ENCODE data around the gene RAB33B. TPM values are rescaled to one million over a fixed set of nuclear protein-coding genes. Genes with fewer than 3 reads are reported as not detected.
"Not testable (repeated sequence)": the region's sequence is repeated elsewhere in the genome, so short reads cannot be mapped to it uniquely, and the experiment has no call there.

RAB33B gene
- 4.1 and 5.7 TPM in 2 replicates for total RNA-seq (2014; rRNA removed; shearing (Covaris generic))

DNA sequence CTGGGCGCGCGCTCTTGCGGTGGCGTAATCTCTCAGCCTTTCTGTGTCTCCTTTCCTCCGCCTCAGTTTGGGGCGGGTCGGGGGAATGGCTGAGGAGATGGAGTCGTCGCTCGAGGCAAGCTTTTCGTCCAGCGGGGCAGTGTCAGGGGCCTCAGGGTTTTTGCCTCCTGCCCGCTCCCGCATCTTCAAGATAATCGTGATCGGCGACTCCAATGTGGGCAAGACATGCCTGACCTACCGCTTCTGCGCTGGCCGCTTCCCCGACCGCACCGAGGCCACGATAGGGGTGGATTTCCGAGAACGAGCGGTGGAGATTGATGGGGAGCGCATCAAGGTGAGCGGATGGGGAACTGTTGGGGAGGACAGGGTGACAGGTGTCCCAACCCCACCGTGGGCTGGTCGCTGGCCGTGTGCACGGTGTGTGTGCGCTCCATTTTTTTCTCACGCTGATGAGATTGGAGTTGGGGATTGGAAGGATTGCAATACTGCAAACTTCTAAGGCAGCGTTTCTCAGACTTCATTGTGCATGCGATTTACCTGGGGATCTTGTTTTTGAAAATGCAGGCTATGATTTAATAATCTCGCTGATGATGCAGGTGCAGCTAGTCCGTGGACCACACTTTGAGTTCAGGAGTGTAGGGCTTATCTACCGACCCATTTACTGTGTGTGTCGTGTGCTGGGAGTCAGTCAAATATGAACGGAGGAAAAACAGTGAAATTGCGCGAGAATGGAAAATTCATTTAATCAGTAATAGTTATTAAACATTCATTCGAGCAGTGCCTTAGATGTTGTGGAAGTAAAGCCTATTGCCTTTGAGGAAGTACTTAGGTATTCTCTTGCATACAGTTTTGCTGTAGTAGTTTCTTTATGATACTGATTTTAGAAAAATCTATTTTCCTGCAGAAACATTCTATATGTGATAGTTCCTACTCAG, at the start of gene RAB33B:
TSS of gene RAB33B (plus strand) at position 11 of the 935 bp plus-strand sequence. CDS start at position 86, 75 bp downstream.
- DNase-seq (ENCODE audit: low spot score), result peak; percentile 84

DNA sequence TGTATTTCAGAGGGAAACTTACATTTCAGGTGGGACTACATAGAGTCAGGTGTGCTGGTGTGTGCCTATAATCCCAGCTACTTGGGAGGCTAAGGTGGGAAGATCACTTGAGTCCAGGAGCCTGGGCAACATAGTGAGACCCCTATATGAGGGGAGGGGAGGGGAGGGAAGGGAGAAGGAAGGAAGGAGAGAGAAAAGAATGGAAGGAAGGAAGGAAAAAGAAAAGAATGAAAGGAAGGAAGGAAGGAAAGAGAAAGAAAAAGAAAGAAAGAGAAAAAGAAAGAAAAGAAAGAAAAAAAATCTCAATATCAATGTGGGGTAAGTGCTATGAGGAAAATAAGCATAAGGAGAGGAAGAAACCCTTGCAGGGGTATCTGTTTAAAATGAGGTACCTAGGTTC, 43.6 kb upstream of the RAB33B start:
- no peak for DNase-seq (ENCODE audit: low spot score)

DNA sequence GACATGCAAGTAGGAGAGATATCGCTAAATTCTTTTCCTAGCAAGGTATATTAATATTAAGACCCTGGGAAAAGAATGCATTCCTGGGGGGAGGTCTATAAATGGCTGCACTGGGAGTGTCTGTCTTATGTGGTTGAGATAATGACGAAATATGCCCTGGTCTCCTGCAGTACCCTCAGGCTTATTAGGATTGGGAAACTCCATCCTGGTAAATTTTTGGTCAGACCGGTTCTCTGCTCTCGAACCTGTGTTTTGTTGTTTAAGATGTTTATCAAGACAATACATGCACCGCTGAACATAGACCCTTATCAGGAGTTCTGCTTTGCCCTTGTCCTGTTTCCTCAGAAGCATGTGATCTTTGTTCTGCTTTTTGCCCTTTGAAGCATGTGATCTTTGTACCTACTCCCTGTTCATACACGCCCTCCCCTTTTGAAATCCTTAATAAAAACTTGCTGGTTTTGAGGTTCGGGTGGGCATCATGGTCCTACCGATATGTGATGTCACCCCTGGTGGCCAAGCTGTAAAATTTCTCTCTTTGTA, 39.2 kb upstream of the RAB33B start:
- DNase-seq (ENCODE audit: low spot score), result not testable (repeated sequence)

DNA sequence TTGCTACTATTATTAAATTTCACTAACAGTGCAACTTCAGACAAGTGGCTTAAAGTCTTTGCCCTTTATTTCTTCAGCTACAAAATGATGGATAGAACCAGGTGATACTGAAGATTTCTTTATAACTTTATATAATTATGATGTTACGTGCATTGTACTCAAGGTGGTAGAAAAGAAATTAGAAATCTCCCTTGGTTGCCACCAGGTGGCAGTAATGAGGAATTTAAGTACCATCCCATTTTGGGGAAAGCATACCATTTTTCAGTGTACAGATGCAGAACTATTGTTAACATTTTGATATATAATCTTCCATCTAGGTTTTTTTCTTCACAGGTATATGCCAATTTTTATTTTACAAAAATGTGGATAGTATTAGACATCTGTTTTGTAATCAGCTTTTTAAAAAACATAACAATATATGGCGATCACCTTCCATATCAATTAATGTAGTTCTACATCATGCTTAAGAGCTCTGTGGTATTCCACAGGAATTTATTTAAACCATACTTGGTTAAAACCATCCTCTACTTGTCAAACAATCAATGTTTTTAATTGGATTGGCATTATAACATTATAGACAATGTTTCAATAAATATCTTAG, 37.7 kb upstream of the RAB33B start:
- DNase-seq (ENCODE audit: low spot score), result peak; percentile 23

DNA sequence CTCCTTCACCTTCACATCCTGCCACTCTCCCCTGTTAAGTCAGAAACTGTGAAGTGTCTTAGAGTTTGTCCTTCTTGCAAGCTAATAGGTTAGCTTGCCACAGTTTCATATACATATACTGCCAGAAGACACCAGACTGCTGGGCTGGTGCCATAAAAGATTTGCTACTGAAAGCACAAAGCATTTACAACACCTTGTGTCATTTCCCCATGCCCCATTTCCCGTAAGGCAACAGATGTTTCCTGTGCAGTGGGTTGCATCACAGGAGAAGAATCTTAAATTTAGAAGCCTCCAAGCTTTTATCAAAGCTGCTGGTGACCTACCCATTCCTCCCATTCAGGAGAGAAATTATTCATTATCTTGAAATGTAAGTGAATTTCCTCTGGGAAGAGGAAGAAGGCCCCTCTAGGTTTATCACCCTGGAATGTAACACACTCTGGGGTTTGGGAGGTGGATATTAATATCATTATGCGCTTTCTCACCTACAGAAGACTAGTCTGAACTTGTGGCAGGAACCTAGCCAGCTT, 34.5 kb upstream of the RAB33B start:
- no peak for DNase-seq (ENCODE audit: low spot score)

DNA sequence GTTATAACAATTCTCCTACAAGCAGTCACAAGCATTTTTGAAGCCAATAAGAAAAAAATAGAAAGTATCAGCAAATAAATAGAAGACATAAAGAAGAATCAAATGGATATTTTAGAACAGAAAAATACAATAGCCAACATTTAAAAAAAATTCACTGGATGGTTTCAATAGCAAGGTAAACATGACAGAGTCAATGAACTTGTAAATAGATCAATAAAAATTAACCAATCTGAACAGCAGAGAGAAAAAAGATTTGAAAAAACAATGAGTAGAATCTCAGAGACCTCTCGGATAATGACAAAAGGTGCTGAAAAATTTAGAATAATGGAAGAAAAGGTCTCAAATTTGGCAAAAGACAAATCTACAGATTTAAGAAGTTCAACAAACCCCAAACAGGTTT, 33.3 kb upstream of the RAB33B start:
- DNase-seq (ENCODE audit: low spot score), result no peak

DNA sequence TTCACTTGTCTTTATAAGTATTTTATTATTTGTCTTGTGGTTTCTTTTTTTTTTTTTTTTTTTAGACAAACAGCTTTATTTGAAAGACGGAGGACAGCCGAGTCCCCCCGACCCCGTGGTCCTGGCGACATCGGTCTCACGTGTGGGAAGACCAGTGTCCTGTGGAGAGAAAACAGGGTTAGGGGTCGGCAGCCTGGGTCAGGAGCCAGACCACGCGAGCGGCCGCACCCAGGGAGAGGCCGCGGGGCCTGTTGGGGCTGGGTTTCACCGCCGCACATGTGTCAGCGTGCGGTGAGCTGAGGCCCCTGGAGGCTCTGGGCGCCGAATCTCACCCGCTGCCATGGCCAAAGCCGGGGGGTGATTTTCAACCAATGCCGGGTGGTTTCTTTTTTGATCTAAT, 17.8 kb upstream of the RAB33B start:
- no peak for DNase-seq (ENCODE audit: low spot score)

DNA sequence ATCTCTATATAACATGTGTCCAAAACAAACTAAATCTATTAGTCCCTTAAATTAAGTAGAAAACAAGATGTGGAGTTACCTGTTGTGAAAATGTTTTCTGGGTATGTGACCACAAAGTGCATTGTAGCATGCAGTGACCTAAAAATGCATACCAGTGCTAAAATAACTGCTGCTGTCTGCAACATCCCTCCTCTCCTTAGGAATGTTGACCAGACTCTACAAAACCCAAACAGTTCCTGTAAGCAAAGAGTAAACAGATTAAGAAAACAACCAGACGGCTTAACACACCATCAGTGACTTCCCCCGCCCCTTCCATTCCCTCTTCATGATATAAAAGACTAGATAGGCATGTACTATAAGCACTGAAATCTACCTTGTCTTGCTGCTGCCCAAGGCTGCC, 15.8 kb upstream of the RAB33B start:
- no peak for DNase-seq (ENCODE audit: low spot score)

DNA sequence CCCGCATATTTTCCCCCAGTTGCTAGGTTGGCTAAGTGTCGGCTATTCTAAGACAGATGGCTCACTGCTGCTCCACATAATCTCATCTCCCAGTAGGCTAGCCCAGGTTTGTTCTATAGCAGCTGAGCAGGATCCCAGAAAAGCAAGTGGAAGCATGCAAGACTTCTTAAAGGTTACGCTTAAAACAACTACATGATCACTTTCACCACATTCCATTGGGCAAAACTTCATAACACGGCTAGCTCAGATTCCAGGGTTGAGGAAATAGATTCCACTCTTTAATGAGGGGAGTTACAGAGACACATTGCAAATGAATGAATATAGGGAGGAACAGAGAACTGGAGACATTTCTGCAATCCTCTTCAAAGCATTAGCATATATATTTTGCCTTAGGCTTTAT, 12.9 kb upstream of the RAB33B start:
- DNase-seq (ENCODE audit: low spot score), result no peak

DNA sequence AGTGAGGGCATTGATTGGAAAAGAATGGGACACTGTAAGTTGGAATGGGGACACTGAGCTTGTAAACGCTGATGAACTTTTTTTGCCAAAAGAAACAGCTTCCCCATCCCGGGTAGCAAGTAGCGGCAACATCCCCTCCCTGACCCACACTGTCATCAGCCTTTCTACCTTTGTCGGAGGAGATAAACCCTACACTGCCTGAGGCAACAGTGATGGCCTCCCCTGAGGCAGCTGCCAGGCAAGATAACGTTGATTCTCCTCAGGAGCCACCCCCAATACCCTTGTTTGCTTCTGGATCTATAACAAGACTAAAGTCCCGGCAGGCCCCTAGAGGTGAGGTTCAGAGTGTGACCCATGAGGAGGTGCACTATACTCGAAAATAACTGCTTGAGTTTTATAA, 10.3 kb upstream of the RAB33B start:
- DNase-seq (ENCODE audit: low spot score), result no peak

DNA sequence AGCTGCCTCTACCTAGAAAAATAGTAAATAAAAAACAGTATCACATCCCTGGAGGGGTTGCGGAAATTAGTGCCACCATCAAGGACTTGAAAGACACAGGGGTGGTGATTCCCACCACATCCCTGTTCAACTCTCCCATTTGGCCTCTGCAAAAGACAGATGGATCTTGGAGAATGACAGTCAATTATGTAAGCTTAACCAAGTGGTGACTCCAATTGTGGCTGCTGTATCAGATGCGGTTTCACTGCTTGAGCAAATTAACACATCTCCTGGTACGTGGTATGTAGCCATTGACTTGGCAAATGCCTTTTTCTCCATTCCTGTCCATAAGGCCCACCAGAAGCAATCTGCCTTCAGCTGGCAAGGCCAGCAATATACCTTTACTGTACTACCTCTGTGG, 9.0 kb upstream of the RAB33B start:
- not testable (repeated sequence) for DNase-seq (ENCODE audit: low spot score)

DNA sequence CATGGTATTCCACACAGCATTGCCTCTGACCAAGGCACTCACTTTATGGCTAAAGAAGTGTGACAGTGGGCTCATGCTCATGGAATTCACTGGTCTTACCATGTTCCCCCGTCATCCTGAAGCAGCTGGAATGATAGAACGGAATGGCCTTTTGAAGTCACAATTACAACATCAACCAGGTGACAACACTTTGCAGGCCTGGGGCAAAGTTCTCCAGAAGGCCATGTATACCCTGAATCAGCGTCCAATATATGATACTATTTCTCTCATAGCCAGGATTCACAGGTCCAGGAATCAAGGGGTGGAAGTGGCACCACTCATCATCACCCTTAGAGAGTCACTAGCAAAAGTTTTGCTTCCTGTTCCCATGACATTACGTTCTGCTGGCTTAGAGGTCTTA, 6.8 kb upstream of the RAB33B start:
- not testable (repeated sequence) for DNase-seq (ENCODE audit: low spot score)

DNA sequence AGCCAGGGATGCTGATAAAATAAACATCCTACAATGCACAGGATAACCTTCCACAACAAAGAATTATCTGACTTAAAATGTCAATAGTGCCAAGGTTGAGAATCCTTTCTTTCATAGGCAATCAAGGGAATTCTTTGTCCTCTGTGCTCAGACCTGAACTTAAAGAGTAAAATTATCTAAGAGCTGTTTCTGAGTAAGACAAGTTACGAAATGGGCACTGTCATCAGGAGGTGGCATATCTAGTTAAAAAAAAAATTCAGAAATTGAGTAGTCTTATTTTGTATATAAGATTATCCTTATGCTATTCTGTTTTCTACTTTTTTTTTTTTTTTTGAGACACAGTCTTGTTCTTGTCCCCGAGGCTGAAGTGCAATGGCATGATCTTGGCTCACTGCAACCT, 3.3 kb upstream of the RAB33B start:
- no peak for DNase-seq (ENCODE audit: low spot score)

DNA sequence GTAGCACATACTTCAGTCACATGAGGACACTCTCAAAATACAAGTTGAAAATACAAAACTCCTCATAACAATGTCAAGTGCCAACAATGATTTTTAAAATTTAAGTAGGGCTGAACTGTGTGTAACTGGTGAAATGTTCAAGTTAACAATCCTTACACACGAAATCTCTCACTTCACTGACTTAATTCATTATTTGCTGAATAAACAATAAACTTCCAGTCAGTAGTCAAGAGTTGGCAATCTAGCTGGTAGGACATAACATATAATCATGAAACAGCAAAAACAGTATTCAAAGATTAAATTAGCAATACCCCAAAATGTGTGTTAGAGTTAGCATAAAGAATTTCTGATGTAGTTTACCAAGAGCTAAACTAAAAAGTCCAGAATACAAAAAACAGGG, 1.9 kb upstream of the RAB33B start:
- DNase-seq (ENCODE audit: low spot score), result no peak

DNA sequence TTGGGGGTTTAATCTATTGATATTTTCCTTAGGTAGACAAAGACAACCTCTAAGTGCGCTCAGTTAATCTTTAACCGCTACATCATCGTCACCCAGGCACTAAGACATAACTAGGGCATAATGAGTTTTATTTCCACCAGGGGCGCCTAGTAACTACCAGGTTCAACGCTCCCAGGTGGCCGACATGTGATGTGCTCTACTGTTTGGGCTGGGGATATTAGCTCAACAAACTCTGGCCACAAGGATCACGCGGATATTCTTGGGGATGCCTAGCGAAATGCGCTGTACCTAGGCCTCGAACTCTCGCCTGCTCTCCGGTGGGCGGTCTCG, 915 bp upstream of the RAB33B start:
- peak; percentile 76 for DNase-seq (ENCODE audit: low spot score)

DNA sequence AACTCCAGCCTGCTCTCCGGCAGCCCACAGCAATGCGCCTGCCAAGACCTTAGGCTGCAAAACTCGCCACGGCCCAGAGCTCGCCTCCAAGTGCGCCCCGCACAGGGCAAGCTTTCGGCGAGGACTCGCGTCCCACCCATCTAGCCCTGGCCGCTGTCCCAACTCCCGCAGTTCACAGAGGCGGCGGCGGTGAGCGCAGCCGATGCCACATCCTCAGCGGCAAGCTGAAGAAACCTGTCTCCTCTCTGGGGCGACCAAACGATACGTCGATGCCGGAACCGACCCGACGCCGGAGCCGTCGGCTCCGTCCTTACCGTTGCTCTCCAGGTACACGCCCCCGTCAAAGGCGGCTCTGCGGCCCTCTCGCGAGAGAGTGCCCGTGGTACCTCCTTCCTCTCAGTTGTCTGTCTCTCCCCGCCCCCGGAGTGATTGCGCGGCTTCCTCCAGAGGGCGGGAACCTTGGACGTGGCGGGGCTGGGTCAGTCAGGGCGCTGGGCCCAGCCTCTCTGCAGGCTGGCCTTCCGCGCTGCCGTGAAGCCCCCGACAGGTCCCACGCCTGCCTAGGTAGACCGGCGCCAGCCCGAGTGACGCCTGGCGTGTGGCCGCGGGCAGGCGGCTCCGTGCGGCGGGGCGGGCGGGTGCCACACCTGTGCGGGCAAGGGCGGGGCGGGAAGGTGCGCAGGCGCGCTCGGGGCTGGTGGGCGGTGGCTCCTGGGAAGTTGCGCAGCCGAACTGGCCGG, 380 bp upstream of the RAB33B start:
- DNase-seq (ENCODE audit: low spot score), result peak; percentile 95

DNA sequence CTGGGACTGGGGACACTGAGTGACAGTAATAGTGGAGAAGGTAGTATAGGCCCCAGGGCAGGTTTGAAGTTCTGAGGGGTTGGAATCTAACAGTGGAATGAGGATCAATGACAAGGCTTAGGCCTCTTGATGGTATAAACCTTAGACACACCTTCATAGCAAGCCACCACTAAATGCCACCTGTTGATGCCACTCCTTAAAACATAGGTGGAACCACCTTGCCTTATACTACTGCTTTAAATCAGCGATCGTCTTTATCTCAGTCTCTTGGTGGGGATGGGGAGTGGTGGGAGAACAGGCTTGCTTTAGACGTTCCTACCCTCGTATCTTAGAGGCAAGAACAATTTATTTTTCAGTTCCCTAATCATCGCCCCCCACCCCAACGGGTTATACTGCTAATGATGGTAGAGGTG, 1.2 kb downstream of the RAB33B start:
- no peak for DNase-seq (ENCODE audit: low spot score)

DNA sequence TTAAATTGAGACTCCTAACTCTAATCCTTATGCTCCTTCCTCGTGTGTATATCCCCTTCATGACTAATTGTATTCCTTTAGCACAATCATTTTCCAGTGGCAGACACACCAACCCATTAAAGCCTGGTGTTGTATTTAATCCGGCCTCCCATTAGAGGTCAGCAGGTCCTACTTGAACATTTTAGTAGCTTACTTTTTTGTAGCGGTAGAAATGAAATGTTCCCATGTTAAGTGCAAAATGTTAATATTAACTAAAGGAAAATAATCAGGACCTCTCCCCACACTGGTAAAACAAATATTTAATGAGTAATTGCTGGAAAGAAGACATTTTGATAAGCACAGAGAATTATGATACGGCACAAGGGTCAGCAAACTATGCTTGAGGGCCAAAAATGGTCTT, 3.4 kb downstream of the RAB33B start:
- no peak for DNase-seq (ENCODE audit: low spot score)

DNA sequence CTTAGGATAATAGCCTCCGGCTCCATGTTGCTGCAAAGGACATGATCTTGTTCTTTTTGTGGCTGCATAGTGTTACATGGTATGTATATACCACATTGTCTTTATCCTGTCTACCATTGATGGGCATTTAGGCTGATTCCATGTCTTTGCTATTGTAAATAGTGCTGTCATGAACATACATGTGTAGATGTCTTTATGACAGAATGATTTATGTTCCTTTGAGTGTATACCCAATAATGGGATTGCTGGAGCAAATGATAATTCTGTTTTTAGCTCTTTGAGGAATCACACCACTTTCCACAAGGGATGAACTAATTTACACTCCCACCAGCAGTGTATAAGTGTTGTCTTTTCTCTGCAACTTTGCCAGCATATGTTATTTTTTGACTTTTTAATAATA, 4.6 kb downstream of the RAB33B start:
- DNase-seq (ENCODE audit: low spot score), result no peak

DNA sequence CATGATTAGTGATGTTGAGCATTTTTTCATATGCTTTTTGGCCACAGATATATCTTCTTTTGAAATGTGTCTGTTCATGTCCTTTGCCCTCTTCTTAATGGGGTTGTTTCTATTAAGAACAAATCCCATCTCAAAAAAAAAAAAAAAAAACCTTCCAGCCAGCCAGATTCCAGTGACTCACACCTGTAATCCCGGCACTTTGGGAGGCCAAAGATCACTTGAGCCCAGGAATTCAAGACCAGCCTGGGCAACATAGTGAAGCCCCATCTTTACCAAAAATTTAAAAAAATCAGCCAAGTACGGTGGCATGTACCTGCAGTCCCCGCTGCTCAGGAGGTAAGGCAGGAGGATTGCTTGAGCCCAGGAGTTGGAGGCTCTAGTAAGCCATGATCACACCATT, 5.1 kb downstream of the RAB33B start:
- DNase-seq (ENCODE audit: low spot score), result no peak

DNA sequence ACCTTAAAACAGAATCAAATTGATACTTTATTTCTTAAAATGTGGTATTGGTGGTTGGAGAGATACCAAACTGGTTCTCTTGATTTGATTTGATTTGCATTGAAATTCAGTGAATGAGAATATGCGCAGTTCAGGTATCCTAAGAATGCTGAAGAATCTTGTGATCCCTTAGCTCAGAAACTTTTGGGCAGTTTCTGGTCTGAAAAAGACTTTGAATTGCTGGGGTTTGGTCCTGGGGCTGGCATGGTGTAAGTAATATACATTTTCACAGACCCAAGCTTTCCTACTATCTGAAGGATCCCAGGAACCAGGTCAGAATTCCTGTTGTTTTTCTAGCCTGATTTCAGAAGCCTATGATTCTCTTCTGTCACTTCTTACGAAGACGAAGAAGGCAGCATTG, 6.6 kb downstream of the RAB33B start:
- DNase-seq (ENCODE audit: low spot score), result no peak

DNA sequence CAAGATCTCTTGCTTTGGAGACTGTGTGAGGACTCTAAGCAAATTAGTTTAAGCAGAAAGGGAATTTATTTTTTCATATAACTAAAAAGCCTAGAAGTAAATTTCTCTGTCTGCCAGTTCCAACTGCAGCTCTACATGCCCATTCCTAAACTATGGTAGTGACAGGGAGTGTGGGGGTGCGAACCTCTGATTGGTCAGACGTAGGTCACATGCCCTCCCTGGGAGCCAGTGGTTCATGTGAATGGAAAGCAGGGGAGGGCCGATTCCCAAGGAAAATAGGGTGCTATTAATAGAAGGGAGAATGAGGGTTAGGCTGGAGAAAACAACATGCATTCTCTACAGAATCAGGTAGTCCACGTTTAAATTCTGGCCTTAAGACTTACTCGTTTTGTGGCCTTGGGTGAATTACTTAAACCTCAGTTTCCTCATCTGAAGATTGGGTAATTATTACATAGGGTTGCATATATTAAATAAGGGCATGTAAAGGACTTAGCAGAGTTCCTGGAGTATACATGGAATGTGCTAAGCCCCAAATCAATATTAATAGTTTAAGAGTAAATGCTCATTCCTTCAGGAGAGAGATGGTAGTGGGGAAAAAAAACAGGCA, 7.2 kb downstream of the RAB33B start:
- no peak for DNase-seq (ENCODE audit: low spot score)

All from H4 (cell line).